ENCODE measurements around the gene SYNGR2. TPM values are rescaled to one million over a fixed set of nuclear protein-coding genes. Genes with fewer than 3 reads are reported as not detected.

The SYNGR2 gene
- total and polyA plus RNA-seq, 8 donors = 28.6 to 219 (median 56.6) TPM

DNA sequence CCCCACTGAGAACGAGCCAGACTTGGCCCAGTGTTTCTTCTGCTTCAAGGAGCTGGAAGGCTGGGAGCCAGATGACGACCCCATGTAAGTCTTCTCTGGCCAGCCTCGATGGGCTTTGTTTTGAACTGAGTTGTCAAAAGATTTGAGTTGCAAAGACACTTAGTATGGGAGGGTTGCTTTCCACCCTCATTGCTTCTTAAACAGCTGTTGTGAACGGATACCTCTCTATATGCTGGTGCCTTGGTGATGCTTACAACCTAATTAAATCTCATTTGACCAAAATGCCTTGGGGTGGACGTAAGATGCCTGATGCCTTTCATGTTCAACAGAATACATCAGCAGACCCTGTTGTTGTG, 46.3 kb downstream of the SYNGR2 start:
- peaks cover 6 to 21% (median 13%) of the 10 kb centered on the region in 4 donors for H3K4me1 ChIP-seq
- peak overlapping the region; percentile 40 to 71 (median 50) for H3K4me3 ChIP-seq
- WGBS, 5 donors = 8 to 19% (median 9%) methylated on average over 5 of the region's 5 CpGs
- H3K27ac ChIP-seq = peak overlapping the region in 2 of 5 donors; percentile 9 to 60
- no peak for TF ChIP-seq POLR2A (IDR thresholded peaks at IDR 0.05)
- TF ChIP-seq, protein P1, sequence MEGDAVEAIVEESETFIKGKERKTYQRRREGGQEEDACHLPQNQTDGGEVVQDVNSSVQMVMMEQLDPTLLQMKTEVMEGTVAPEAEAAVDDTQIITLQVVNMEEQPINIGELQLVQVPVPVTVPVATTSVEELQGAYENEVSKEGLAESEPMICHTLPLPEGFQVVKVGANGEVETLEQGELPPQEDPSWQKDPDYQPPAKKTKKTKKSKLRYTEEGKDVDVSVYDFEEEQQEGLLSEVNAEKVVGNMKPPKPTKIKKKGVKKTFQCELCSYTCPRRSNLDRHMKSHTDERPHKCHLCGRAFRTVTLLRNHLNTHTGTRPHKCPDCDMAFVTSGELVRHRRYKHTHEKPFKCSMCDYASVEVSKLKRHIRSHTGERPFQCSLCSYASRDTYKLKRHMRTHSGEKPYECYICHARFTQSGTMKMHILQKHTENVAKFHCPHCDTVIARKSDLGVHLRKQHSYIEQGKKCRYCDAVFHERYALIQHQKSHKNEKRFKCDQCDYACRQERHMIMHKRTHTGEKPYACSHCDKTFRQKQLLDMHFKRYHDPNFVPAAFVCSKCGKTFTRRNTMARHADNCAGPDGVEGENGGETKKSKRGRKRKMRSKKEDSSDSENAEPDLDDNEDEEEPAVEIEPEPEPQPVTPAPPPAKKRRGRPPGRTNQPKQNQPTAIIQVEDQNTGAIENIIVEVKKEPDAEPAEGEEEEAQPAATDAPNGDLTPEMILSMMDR (IDR thresholded peaks at IDR 0.05) = no peak
- no peak for TF ChIP-seq EP300 (IDR thresholded peaks at IDR 0.05)
- no peak for TF ChIP-seq POLR2AphosphoS5 (IDR thresholded peaks at IDR 0.05)
- H3K27me3 ChIP-seq = no peaks in the 10 kb centered on the region
- intact Hi-C loops (cut with DNase I; ENCODE audit: low total_unique reads) = no loop called here
- no peak for DNase-seq
- no peaks in the 10 kb centered on the region for H3K36me3 ChIP-seq
- H3K9me3 ChIP-seq = no peaks in the 10 kb centered on the region

DNA sequence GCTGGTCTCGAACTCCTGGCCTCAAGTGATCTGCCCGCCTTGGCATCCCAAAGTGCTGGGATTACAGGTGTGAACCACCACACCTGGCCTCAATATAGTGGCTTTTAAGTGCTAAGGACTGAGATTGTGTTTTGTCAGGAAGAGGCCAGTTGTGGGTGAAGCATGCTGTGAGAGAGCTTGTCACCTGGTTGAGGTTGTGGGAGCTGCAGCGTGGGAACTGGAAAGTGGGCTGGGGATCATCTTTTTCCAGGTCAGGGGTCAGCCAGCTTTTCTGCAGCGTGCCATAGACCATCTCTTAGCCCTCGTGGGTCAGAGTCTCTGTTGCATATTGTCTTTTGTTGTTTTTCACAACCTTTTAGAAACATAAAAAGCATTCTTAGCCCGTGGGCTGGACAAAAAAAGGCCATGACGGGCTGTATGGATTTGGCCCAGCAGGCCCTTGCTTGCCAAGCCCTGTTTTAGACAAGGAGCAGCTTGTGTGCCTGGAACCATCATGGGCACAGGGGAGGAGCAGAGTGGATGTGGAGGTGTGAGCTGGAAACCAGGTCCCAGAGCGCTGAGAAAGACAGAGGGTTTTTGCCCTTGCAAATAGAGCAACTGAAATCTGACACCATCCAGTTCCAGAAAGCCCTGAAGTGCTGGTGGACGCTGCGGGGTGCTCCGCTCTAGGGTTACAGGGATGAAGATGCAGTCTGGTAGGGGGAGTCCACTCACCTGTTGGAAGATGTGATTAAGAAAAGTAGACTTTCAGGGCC, 51.2 kb downstream of the SYNGR2 start:
- intact Hi-C loops (cut with DNase I; ENCODE audit: low total_unique reads) = no loop called here
- TF ChIP-seq POLR2A (IDR thresholded peaks at IDR 0.05) = no peak
- TF ChIP-seq, protein P1 (IDR thresholded peaks at IDR 0.05) = no peak
- no peak for TF ChIP-seq EP300 (IDR thresholded peaks at IDR 0.05)
- no peak for TF ChIP-seq POLR2AphosphoS5 (IDR thresholded peaks at IDR 0.05)
- no peak for DNase-seq
- Histone ChIP-seq H3K27ac (no peak overlapping the region), H3K9me3 (no peaks in the 10 kb centered on the region), H3K4me3 (no peak overlapping the region), H3K36me3 (peaks cover 0 to 10% (median 0%) of the 10 kb centered on the region in 4 donors), H3K4me1 (peaks cover under 1 to 3% (median 1%) of the 10 kb centered on the region in 4 donors), H3K27me3 (no peaks in the 10 kb centered on the region)
- 81 to 93% (median 91%) methylated on average over 11 of the region's 11 CpGs for WGBS, 5 donors

Small RNA genes within 50 kb of the gene (small RNA-seq; reads per million reads assigned to genes)
- gene AC087645.1 = 0 reads per million in 4 donors

Other genes with a start within 250 kb of the SYNGR2 start
- gene TNRC6C, start 209.9 kb upstream of the SYNGR2 start, total RNA-seq = 10 to 100 TPM in 4 of 5 donors, 1 to 10 TPM in 1; 2.9 to 64.8 (median 18.9) TPM
- 1 to 10 TPM in 2 of 3 donors, under 1 TPM in 1; 0.92 to 1.9 (median 1.8) TPM for gene TNRC6C, start 209.9 kb upstream of the SYNGR2 start, polyA plus RNA-seq
- gene TMC6, start 39.8 kb upstream of the SYNGR2 start, total RNA-seq = 100 to 1,000 TPM in 1 of 5 donors, 10 to 100 TPM in 4; 29.9 to 223 (median 46.1) TPM
- gene TMC6, start 39.8 kb upstream of the SYNGR2 start, polyA plus RNA-seq = 10 to 100 TPM in 2 of 3 donors, 1 to 10 TPM in 1; 9.2 to 43.5 (median 17.9) TPM
- 10 to 100 TPM in 2 of 5 donors, 1 to 10 TPM in 3; 4.1 to 19.8 (median 7.8) TPM for gene TMC8, start 37.8 kb upstream of the SYNGR2 start, total RNA-seq
- 1 to 10 TPM; 1.6 to 3.3 (median 2.4) TPM for gene TMC8, start 37.8 kb upstream of the SYNGR2 start, polyA plus RNA-seq
- gene C17orf99, start 22.2 kb upstream of the SYNGR2 start, total RNA-seq = not detected
- gene C17orf99, start 22.2 kb upstream of the SYNGR2 start, polyA plus RNA-seq = under 1 TPM in 1 of 3 donors, not detected in 2; 0.08 TPM
- 10 to 100 TPM in 4 of 5 donors, 1 to 10 TPM in 1; 4.5 to 35.6 (median 17.8) TPM for gene TK1, start 18.5 kb downstream of the SYNGR2 start, total RNA-seq
- 10 to 100 TPM in 2 of 3 donors, 1 to 10 TPM in 1; 8.7 to 38.1 (median 17.7) TPM for gene TK1, start 18.5 kb downstream of the SYNGR2 start, polyA plus RNA-seq
- gene AFMID, start 18.8 kb downstream of the SYNGR2 start, total RNA-seq = 100 to 1,000 TPM in 3 of 5 donors, 10 to 100 TPM in 2; 29.6 to 189 (median 109) TPM
- gene AFMID, start 18.8 kb downstream of the SYNGR2 start, polyA plus RNA-seq = 10 to 100 TPM; 25.7 to 39.7 (median 27.2) TPM
- gene BIRC5, start 45.7 kb downstream of the SYNGR2 start, total RNA-seq = 10 to 100 TPM in 1 of 5 donors, 1 to 10 TPM in 3, not detected in 1; 3.9 to 10.5 (median 5.4) TPM
- gene BIRC5, start 45.7 kb downstream of the SYNGR2 start, polyA plus RNA-seq = 10 to 100 TPM in 2 of 3 donors, 1 to 10 TPM in 1; 3.4 to 10.3 (median 10.1) TPM
- not detected for gene TMEM235, start 63.0 kb downstream of the SYNGR2 start, total RNA-seq
- not detected for gene TMEM235, start 63.0 kb downstream of the SYNGR2 start, polyA plus RNA-seq
- gene SOCS3, start 191.5 kb downstream of the SYNGR2 start, total RNA-seq = 10 to 100 TPM; 48.4 to 62.9 (median 52.2) TPM
- 10 to 100 TPM; 18.7 to 46.9 (median 39.7) TPM for gene SOCS3, start 191.5 kb downstream of the SYNGR2 start, polyA plus RNA-seq
- 100 to 1,000 TPM in 2 of 5 donors, 10 to 100 TPM in 3; 27.8 to 209 (median 41.7) TPM for gene PGS1, start 210.1 kb downstream of the SYNGR2 start, total RNA-seq
- gene PGS1, start 210.1 kb downstream of the SYNGR2 start, polyA plus RNA-seq = 10 to 100 TPM; 11.9 to 19.1 (median 14.9) TPM

Measured in stomach (tissue), 9 donors.